AG04449 (cell line): ENCODE results near the gene PIGV.
A peak's percentile ranks its signal among the peaks of the same experiment; 100 is the strongest.

Source experiments
- CTCF ChIA-PET: fragments of 350-600 bp; formaldehyde crosslinking; extraction: SDS; loops from one replicate; lab custom pipeline; 2021; ENCODE audit warnings: antibody characterized with exemption; lab: Yijun Ruan, JAX
- POLR2A ChIA-PET: fragments of 400-600, 350-600 bp; formaldehyde crosslinking; extraction: SDS; loops from one replicate; lab custom pipeline; 2020; ENCODE audit warnings: antibody characterized with exemption, inconsistent platforms; lab: Yijun Ruan, JAX
- DNase-seq: peaks from one replicate; pipeline ENCODE4 v3.0.0-alpha.2; 2010; ENCODE audit warnings: low read depth, low spot score
- H3K4me3 ChIP-seq: 2 replicates; pipeline ENCODE4 v1.5.1; 2011; ENCODE audit warnings: low read depth, mild to moderate bottlenecking, control low read depth, low read length
- CTCF ChIP-seq: IDR thresholded peaks from one replicate; pipeline ENCODE4 v1.5.1; 2011; ENCODE audit warnings: mild to moderate bottlenecking, moderate library complexity, low read length, control low read depth, inconsistent platforms; ENCODE audit not compliant: insufficient read depth; ENCODE audit errors: missing control alignments

Gene PIGV

GRCh38 chr1:26788515-26788785, 700 bp downstream of the PIGV start:
- CTCF ChIA-PET, result interaction anchor here (0.5 to 9.4 kb wide), 50 partner anchors 8 to 1164 kb away, joined by 3 to 509 read pairs (median 5); partner anchors contain the start of gene GPN2
- POLR2A ChIA-PET, result interaction anchor here (0.9 to 2.5 kb wide), 6 partner anchors 11 to 96 kb away, joined by 3 to 34 read pairs (median 10); no protein-coding TSS in a partner anchor
- TF ChIP-seq CTCF, result no peak
- DNase-seq, result no peak
- H3K4me3 ChIP-seq, result peak overlapping the region; percentile 73

GRCh38 chr1:26788836-26789611, 1.3 kb downstream of the PIGV start:
- ChIA-PET POLR2A (interaction anchor here (1.0 to 2.5 kb wide), 5 partner anchors 10 to 97 kb away, joined by 3 to 34 read pairs (median 12); no protein-coding TSS in a partner anchor), CTCF (interaction anchor here (0.5 to 9.4 kb wide), 54 partner anchors 7 to 1164 kb away, joined by 3 to 509 read pairs (median 5); partner anchors contain the start of gene GPN2)
- DNase-seq, result no peak
- peak overlapping the region; percentile 73 for H3K4me3 ChIP-seq
- TF ChIP-seq CTCF, result peak; percentile 89

GRCh38 chr1:26789612-26789865, 1.8 kb downstream of the PIGV start:
- CTCF ChIA-PET, result interaction anchor here (0.7 to 9.4 kb wide), 32 partner anchors 9 to 289 kb away, joined by 3 to 509 read pairs (median 7); partner anchors contain the start of gene GPN2
- no peak for TF ChIP-seq CTCF
- no peak overlapping the region for H3K4me3 ChIP-seq
- DNase-seq, result no peak
- POLR2A ChIA-PET, result interaction anchor here (1.0 to 2.5 kb wide), 2 partner anchors 10 to 92 kb away, joined by 3 to 34 read pairs; no protein-coding TSS in a partner anchor

GRCh38 chr1:26789931-26790330, 2.2 kb downstream of the PIGV start:
- ChIA-PET CTCF (interaction anchor here (0.7 to 9.4 kb wide), 30 partner anchors 9 to 289 kb away, joined by 3 to 509 read pairs (median 7); partner anchors contain the start of gene GPN2), POLR2A (interaction anchor here (2.5 kb wide), 1 partner anchor 92 kb away, joined by 34 read pairs; no protein-coding TSS in a partner anchor)
- DNase-seq, result no peak
- H3K4me3 ChIP-seq, result no peak overlapping the region
- TF ChIP-seq CTCF, result no peak

GRCh38 chr1:26790551-26790953, 2.8 kb downstream of the PIGV start:
- CTCF ChIA-PET, result interaction anchor here (0.8 to 9.4 kb wide), 26 partner anchors 10 to 290 kb away, joined by 3 to 509 read pairs (median 10); partner anchors contain the start of gene GPN2
- TF ChIP-seq CTCF, result no peak
- no peak overlapping the region for H3K4me3 ChIP-seq
- POLR2A ChIA-PET, result interaction anchor here (1.0 to 1.6 kb wide), 2 partner anchors 92 to 98 kb away, joined by 3 to 4 read pairs; no protein-coding TSS in a partner anchor
- no peak for DNase-seq

- CTCF ChIA-PET, result interaction anchor here (0.8 to 9.4 kb wide), 15 partner anchors 9 to 187 kb away, joined by 3 to 509 read pairs (median 25); partner anchors contain the start of gene GPN2
- no peak overlapping the region for H3K4me3 ChIP-seq
- no peak for DNase-seq
- no peak for TF ChIP-seq CTCF
- POLR2A ChIA-PET, result interaction anchor here (1.0 to 1.6 kb wide), 2 partner anchors 92 to 99 kb away, joined by 3 to 4 read pairs; no protein-coding TSS in a partner anchor
These were observed 3.4 kb downstream of the PIGV start for GRCh38 chr1:26791148-26791547.
